GM23338 (cell line): ENCODE results near the gene SARS1. TPM values are rescaled to one million over a fixed set of nuclear protein-coding genes. Genes with fewer than 3 reads are reported as not detected.

Experiments
- ATAC-seq: fragments of 200-7000 bp; cut with Tn5 transposase; 3 replicates; pipeline ENCODE4 v1.9.1; 2020
- DNase-seq: peaks from one replicate; pipeline ENCODE4 v3.0.0-alpha.2; 2015; ENCODE audit warnings: low spot score
- H2AFZ ChIP-seq: fragments of 200-600 bp; sonication (generic); 2 replicates; pipeline ENCODE4 v1.8.0; 2016; ENCODE audit warnings: antibody characterized with exemption, mild to moderate bottlenecking, moderate library complexity
- H3F3A ChIP-seq: fragments of 200-600 bp; sonication (generic); replicated peaks from 2 replicates; pipeline ENCODE4 v1.8.0; 2017; ENCODE audit warnings: antibody characterized with exemption, mixed run types, low read depth
- H3K27ac ChIP-seq: fragments of 200-600 bp; sonication (generic); 2 replicates; pipeline ENCODE4 v1.6.1; 2016; ENCODE audit warnings: low read depth
- H3K27me3 ChIP-seq: fragments of 200-600 bp; sonication (generic); 2 replicates; pipeline ENCODE4 v1.8.0; 2016; ENCODE audit warnings: mild to moderate bottlenecking, mixed run types, moderate library complexity; ENCODE audit not compliant: insufficient read depth
- H3K36me3 ChIP-seq: fragments of 200-600 bp; sonication (generic); 2 replicates; pipeline ENCODE4 v1.8.0; 2016; ENCODE audit warnings: mild to moderate bottlenecking; ENCODE audit not compliant: insufficient read depth
- H3K4me1 ChIP-seq: fragments of 200-600 bp; sonication (generic); 2 replicates; pipeline ENCODE4 v1.8.0; 2016; ENCODE audit warnings: mild to moderate bottlenecking, moderate library complexity; ENCODE audit not compliant: insufficient read depth
- H3K4me2 ChIP-seq: fragments of 200-600 bp; sonication (generic); 2 replicates; pipeline ENCODE4 v1.7.1; 2017; ENCODE audit warnings: mixed run types
- H3K4me3 ChIP-seq: fragments of 200-600 bp; sonication (generic); 2 replicates; pipeline ENCODE4 v1.6.1; 2016; ENCODE audit warnings: mixed run types
- H3K79me2 ChIP-seq: fragments of 200-600 bp; sonication (generic); replicated peaks from 2 replicates; pipeline ENCODE4 v1.8.0; 2017; ENCODE audit warnings: mild to moderate bottlenecking; ENCODE audit not compliant: insufficient read depth
- H3K9me2 ChIP-seq: fragments of 200-600 bp; sonication (generic); 2 replicates; pipeline ENCODE4 v1.8.0; 2017; ENCODE audit not compliant: insufficient read depth
- H4K20me1 ChIP-seq: fragments of 200-600 bp; sonication (generic); replicated peaks from 2 replicates; pipeline ENCODE4 v1.8.0; 2017; ENCODE audit warnings: mild to moderate bottlenecking; ENCODE audit not compliant: insufficient read depth
- H3K27ac Mint-ChIP-seq: 2 replicates; pipeline ENCODE4 v1.8.0; 2020; ENCODE audit warnings: inconsistent platforms, mild to moderate bottlenecking, moderate library complexity, mixed read lengths
- H3K27me3 Mint-ChIP-seq: 3 replicates; pipeline ENCODE4 v1.8.0; 2022; ENCODE audit warnings: low read depth, mild to moderate bottlenecking, moderate library complexity, mixed read lengths, inconsistent platforms; ENCODE audit not compliant: insufficient read depth, poor library complexity
- H3K36me3 Mint-ChIP-seq: 3 replicates; pipeline ENCODE4 v1.8.0; 2021; ENCODE audit warnings: low read depth, mild to moderate bottlenecking, inconsistent platforms, moderate library complexity, mixed read lengths
- H3K4me1 Mint-ChIP-seq: 3 replicates; pipeline ENCODE4 v1.8.0; 2020; ENCODE audit warnings: mild to moderate bottlenecking, inconsistent platforms, mixed read lengths
- H3K4me3 Mint-ChIP-seq: 3 replicates; pipeline ENCODE4 v1.8.0; 2021; ENCODE audit warnings: moderate library complexity, mild to moderate bottlenecking, inconsistent platforms, mixed read lengths
- H3K9me3 Mint-ChIP-seq: 3 replicates; pipeline ENCODE4 v1.8.0; 2020; ENCODE audit warnings: moderate library complexity, mild to moderate bottlenecking, inconsistent platforms, mixed read lengths
- CREB1 ChIP-seq: fragments of 250-450 bp; sonication (Bioruptor Pico); IDR thresholded peaks from 2 replicates; pipeline ENCODE4 v1.5.0; 2020; ENCODE audit warnings: low read depth, mild to moderate bottlenecking, moderate library complexity
- CTCF ChIP-seq, 2 experiments: fragments of 200-600 bp in 1 of 2; sonication (generic) in 1 of 2; conservative IDR thresholded peaks; 2 replicates each; pipeline versions ENCODE4 v1.5.1 to v1.6.1; 2016 to 2017; ENCODE audit warnings: antibody characterized with exemption in 2 of 2, low read depth in 2 of 2, mild to moderate bottlenecking in 2 of 2, moderate library complexity in 1 of 2
- EZH2 ChIP-seq: fragments of 200-600 bp; sonication (generic); IDR thresholded peaks from one replicate; pipeline ENCODE4 v1.8.0; 2017; ENCODE audit warnings: antibody characterized with exemption, mild to moderate bottlenecking, low read depth; ENCODE audit not compliant: unreplicated experiment
- REST ChIP-seq: IDR thresholded peaks from one replicate; pipeline ENCODE4 v1.6.1; 2018; ENCODE audit warnings: antibody characterized with exemption; ENCODE audit not compliant: unreplicated experiment
- STAT1 ChIP-seq: IDR thresholded peaks from one replicate; pipeline ENCODE4 v1.6.1; 2016; ENCODE audit warnings: antibody characterized with exemption; ENCODE audit not compliant: unreplicated experiment
- ZNF114 ChIP-seq: fragments of 250-450 bp; sonication (Bioruptor Pico); IDR thresholded peaks from 2 replicates; pipeline ENCODE4 v1.5.0; 2020; ENCODE audit warnings: mild to moderate bottlenecking, moderate library complexity
- ZNF331 ChIP-seq: fragments of 250-450 bp; sonication (Bioruptor Pico); IDR thresholded peaks from 2 replicates; pipeline ENCODE4 v1.5.0; 2020; ENCODE audit warnings: low read depth, mild to moderate bottlenecking, moderate library complexity
- ZNF462 ChIP-seq: fragments of 250-450 bp; sonication (Bioruptor Pico); IDR thresholded peaks from 2 replicates; pipeline ENCODE4 v1.5.0; 2020; ENCODE audit warnings: mild to moderate bottlenecking, moderate library complexity
- polyA plus RNA-seq: library from polyadenylated mRNA; unstranded; fragments of >200 nt; fragmentation: Nextera tagmentation; extraction: Ambion mirVana; gene quantifications from 2 replicates; pipeline ENCODE4 v1.2.1, GENCODE V29; 2016
- total RNA-seq: library from RNA; depleted of rRNA; stranded (reverse); fragments of >200 nt; shearing (Covaris generic); gene quantifications from 2 replicates; pipeline ENCODE4 v1.2.3, GENCODE V29; 2014

The SARS1 gene
- total and polyA plus RNA-seq, 2 experiments from 2014 or later = 141 to 166 TPM

- Mint-ChIP-seq H3K4me1 (peaks cover 14% of the 10 kb centered on the region), H3K36me3 (no peaks in the 10 kb centered on the region), H3K27ac (no peak overlapping the region; the same call in 1 of the 2 replicates), H3K27me3 (peaks cover 2% of the 10 kb centered on the region), H3K4me3 (no peak overlapping the region), H3K9me3 (no peaks in the 10 kb centered on the region)
- TF ChIP-seq CTCF (conservative IDR thresholded peaks at IDR 0.05; ENCODE audit: low read depth in 2 of 2) = no peak
- TF ChIP-seq ZNF331 (CRISPR knock-in tag) = no peak
- TF ChIP-seq EZH2 = no peak
- no peak for TF ChIP-seq CREB1 (CRISPR knock-in tag)
- no peak for TF ChIP-seq STAT1
- TF ChIP-seq REST = no peak
- TF ChIP-seq ZNF114 (CRISPR knock-in tag) = no peak
- DNase-seq = no peak
- H3F3A ChIP-seq = no peaks in the 10 kb centered on the region
- no peak overlapping the region for H3K27ac ChIP-seq
- H3K9me2 ChIP-seq = no peaks in the 10 kb centered on the region
- H3K4me1 ChIP-seq = no peaks in the 10 kb centered on the region
- H3K36me3 ChIP-seq = no peaks in the 10 kb centered on the region
- no peak for ATAC-seq
- H4K20me1 ChIP-seq = no peaks in the 10 kb centered on the region
- no peaks in the 10 kb centered on the region for H3K79me2 ChIP-seq
- no peaks in the 10 kb centered on the region for H3K27me3 ChIP-seq
- no peak overlapping the region for H3K4me3 ChIP-seq
- no peak overlapping the region for H3K4me2 ChIP-seq
- H2AFZ ChIP-seq = 0 out of 2 replicates have a peak overlapping the region, but pooled peaks have one; percentile 32
These were observed 28.4 kb upstream of the SARS1 start for GRCh38 chr1:109185357-109185756.

- H3K27me3 Mint-ChIP-seq = peaks cover 2% of the 10 kb centered on the region
- no peak overlapping the region for H3K4me3 Mint-ChIP-seq
- no peaks in the 10 kb centered on the region for H3F3A ChIP-seq
- no peak overlapping the region for H3K4me3 ChIP-seq
- peaks cover 15% of the 10 kb centered on the region for H3K4me1 Mint-ChIP-seq
- no peaks in the 10 kb centered on the region for H3K4me1 ChIP-seq
- no peaks in the 10 kb centered on the region for H3K79me2 ChIP-seq
- DNase-seq (no peak), ATAC-seq (peak; percentile 72)
- no peak overlapping the region for H3K27ac ChIP-seq
- no peaks in the 10 kb centered on the region for H3K9me2 ChIP-seq
- no peaks in the 10 kb centered on the region for H3K36me3 ChIP-seq
- H3K9me3 Mint-ChIP-seq = no peaks in the 10 kb centered on the region
- H3K36me3 Mint-ChIP-seq = no peaks in the 10 kb centered on the region
- no peaks in the 10 kb centered on the region for H4K20me1 ChIP-seq
- H3K27me3 ChIP-seq = no peaks in the 10 kb centered on the region
- H3K27ac Mint-ChIP-seq = peak overlapping the region; percentile 14; the same call in 1 of the 2 replicates
- H3K4me2 ChIP-seq = no peak overlapping the region
- peak overlapping the region; percentile 83 for H2AFZ ChIP-seq
- no peak for TF ChIP-seq ZNF462
These were observed 27.6 kb upstream of the SARS1 start for GRCh38 chr1:109185990-109186732.
